Body of pancreas (tissue), 4 donors: ENCODE data around the gene PPP2R5E. TPM values are rescaled to one million over a fixed set of nuclear protein-coding genes. Genes with fewer than 3 reads are reported as not detected.

Experiments
- ATAC-seq: fragments of 150-250 bp; one replicate; pipeline ENCODE4 v1.9.1; 2016
- DNase-seq, 4 donors: peaks; one replicate each; pipeline ENCODE4 v3.0.0-alpha.2; 2019
- H3K27ac ChIP-seq, 4 donors: fragments of 200-600 bp; sonication (generic); 1 replicate in 3 of 4; 2 replicates in 1 of 4; pipeline versions ENCODE4 v1.5.1 to v1.6.1; 2016 to 2019; ENCODE audit warnings: mild to moderate bottlenecking in 1 of 4, mixed read lengths in 1 of 4, moderate library complexity in 1 of 4
- H3K27me3 ChIP-seq, 2 donors: fragments of 200-600 bp; sonication (generic); one replicate each; pipeline ENCODE4 v1.6.0; 2016; ENCODE audit warnings: mild to moderate bottlenecking in 1 of 2
- H3K36me3 ChIP-seq, 2 donors: fragments of 200-600 bp; sonication (generic); replicated peaks in 1 of 2; 2 replicates each; pipeline ENCODE4 v1.5.1; 2016; ENCODE audit warnings: low read depth in 2 of 2; ENCODE audit not compliant: insufficient read depth in 1 of 2
- H3K4me1 ChIP-seq: fragments of 200-600 bp; sonication (generic); one replicate; pipeline ENCODE4 v1.6.0; 2016
- H3K4me3 ChIP-seq, 2 donors: fragments of 200-600 bp; sonication (generic); 1 replicate in 1 of 2; 2 replicates in 1 of 2; pipeline ENCODE4 v1.5.1; 2016 to 2019
- H3K9me3 ChIP-seq, 3 donors: fragments of 200-600 bp; sonication (generic); 1 replicate in 2 of 3; 2 replicates in 1 of 3; pipeline ENCODE4 v1.5.1; 2016
- POLR2A ChIP-seq, 3 donors: fragments of 450-650 bp; IDR thresholded peaks; one replicate each; pipeline ENCODE4 v1.6.1; 2016; ENCODE audit warnings: antibody characterized with exemption in 3 of 3, mild to moderate bottlenecking in 2 of 3
- WGBS, 2 donors: methylation state at CpG; one replicate each; pipeline ENCODE4 v1.1.5; 2017; 5-methylcytosine and 5-hydroxymethylcytosine counted together
- intact Hi-C: fragments of 100-400 bp; cut with DNase I; formaldehyde crosslinking; loops from one replicate; pipeline ENCODE4 v1.15.1; 2023
- total RNA-seq, 2 donors: library from RNA; depleted of rRNA; stranded (reverse); fragments of >200 nt; gene quantifications; one replicate each; pipeline ENCODE4 v1.1.0, GENCODE V29; 2016
- TF ChIP-seq, protein P1 (sequence below), 7 experiments: fragments of 450-650 bp in 4 of 7; fragments of 200-600 bp in 3 of 7; sonication (generic) in 3 of 7; IDR thresholded peaks; one replicate each; pipeline ENCODE4 v1.5.1; 2016 to 2019; ENCODE audit warnings: antibody characterized with exemption in 7 of 7

PPP2R5E gene
- total RNA-seq, 2 donors from 2014 or later, result 9.2 to 12.5 TPM

DNA sequence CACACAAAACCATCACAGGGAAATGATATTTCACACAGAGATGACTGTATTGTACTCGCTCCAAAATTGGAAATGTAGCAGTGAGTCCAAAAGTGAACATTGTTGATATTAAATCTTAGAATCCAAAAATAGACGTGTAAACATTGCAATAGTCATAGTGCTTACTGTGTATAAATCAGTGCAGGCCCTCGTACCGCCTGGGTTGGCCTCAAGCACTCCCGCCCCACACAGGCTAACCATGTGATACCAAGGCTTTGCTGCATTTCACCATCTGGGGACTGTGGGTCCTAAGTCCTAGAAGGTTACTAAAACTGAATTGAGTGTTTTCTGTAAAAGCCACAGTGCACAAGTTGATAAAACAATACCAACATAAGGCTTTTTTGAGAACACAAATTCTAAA is 107.3 kb downstream of the PPP2R5E start:
- WGBS, 2 donors, result 14 to 20% methylated on average over 5 of the region's 5 CpGs
- Histone ChIP-seq H3K4me3 (no peak overlapping the region), H3K4me1 (peaks cover 49% of the 10 kb centered on the region), H3K36me3 (no peaks in the 10 kb centered on the region), H3K27ac (peak overlapping the region; percentile 3 to 82 (median 48)), H3K9me3 (no peaks in the 10 kb centered on the region), H3K27me3 (no peaks in the 10 kb centered on the region)
- no peak for TF ChIP-seq POLR2A (IDR thresholded peaks at IDR 0.05)
- TF ChIP-seq, protein P1, sequence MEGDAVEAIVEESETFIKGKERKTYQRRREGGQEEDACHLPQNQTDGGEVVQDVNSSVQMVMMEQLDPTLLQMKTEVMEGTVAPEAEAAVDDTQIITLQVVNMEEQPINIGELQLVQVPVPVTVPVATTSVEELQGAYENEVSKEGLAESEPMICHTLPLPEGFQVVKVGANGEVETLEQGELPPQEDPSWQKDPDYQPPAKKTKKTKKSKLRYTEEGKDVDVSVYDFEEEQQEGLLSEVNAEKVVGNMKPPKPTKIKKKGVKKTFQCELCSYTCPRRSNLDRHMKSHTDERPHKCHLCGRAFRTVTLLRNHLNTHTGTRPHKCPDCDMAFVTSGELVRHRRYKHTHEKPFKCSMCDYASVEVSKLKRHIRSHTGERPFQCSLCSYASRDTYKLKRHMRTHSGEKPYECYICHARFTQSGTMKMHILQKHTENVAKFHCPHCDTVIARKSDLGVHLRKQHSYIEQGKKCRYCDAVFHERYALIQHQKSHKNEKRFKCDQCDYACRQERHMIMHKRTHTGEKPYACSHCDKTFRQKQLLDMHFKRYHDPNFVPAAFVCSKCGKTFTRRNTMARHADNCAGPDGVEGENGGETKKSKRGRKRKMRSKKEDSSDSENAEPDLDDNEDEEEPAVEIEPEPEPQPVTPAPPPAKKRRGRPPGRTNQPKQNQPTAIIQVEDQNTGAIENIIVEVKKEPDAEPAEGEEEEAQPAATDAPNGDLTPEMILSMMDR (IDR thresholded peaks at IDR 0.05), result no peak
- intact Hi-C loops, result no loop called here
- ATAC-seq, result peak; percentile 73
- peak; percentile 60 to 78 (median 70) for DNase-seq

DNA sequence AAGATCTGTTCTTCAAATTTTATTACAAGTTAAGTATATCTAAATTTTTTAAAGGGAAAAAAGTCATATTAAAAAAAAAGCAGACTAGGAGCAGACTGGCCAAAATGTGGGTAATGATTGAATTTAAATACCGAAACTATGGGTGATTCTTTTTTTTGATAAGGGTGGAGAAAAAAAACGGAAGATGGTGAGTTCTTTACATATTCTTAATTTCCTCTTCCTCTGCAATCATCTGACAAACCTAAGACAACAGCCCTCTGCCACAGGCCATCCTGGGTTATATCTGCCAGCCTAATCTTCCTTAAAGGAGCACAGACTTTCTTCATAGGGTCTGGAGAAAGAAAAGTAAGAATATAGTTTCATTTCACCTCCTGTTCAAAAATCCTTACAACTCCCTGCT is 108.0 kb downstream of the PPP2R5E start:
- peaks cover 49% of the 10 kb centered on the region for H3K4me1 ChIP-seq
- WGBS, 2 donors, result 64 to 76% methylated on average over 2 of the region's 2 CpGs
- intact Hi-C loops, result no loop called here
- H3K27me3 ChIP-seq, result no peaks in the 10 kb centered on the region
- H3K9me3 ChIP-seq, result no peaks in the 10 kb centered on the region
- TF ChIP-seq, protein P1 (IDR thresholded peaks at IDR 0.05), result no peak
- TF ChIP-seq POLR2A (IDR thresholded peaks at IDR 0.05), result no peak
- no peaks in the 10 kb centered on the region for H3K36me3 ChIP-seq
- ATAC-seq, result no peak
- H3K27ac ChIP-seq, result peak overlapping the region in 2 of 4 donors; percentile 3 to 82
- H3K4me3 ChIP-seq, result no peak overlapping the region
- DNase-seq, result no peak

DNA sequence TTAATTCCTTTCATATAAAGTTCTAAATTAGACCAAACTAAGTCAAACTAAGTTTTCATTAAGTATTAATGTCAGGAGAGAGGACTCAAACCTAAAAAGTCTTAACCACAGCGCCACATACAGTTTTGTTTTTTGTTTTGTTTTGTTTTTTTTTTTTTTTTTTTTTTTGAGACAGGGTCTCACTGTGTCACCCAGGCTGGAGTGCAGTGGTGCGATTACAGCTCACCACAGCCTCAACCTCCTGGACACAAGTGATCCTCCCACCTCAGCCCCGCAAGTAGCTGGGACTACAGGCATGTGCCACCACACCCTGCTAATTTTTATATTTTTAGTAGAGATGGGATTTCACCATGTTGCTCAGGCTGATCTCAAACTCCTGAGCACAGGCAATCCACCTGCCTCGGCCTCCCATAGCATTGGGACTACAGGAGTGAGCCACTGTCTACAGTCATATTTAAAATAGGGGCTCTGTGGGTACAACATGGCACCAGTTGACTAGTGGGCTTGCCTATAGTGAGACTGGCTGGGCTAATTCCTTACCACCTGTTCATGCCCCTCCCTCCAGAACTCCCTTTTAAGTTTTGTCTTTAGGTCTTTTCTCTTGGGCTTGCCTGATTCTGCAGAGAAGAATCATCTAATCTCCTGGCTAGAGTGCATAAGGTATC is 110.2 kb downstream of the PPP2R5E start:
- no peak overlapping the region for H3K27ac ChIP-seq
- H3K9me3 ChIP-seq, result no peaks in the 10 kb centered on the region
- peaks cover 37% of the 10 kb centered on the region for H3K4me1 ChIP-seq
- H3K36me3 ChIP-seq, result no peaks in the 10 kb centered on the region
- intact Hi-C loops, result no loop called here
- 91 to 99% methylated on average over 4 of the region's 4 CpGs for WGBS, 2 donors
- TF ChIP-seq, protein P1 (IDR thresholded peaks at IDR 0.05), result no peak
- TF ChIP-seq POLR2A (IDR thresholded peaks at IDR 0.05), result no peak
- ATAC-seq (no peak), DNase-seq (no peak)
- H3K27me3 ChIP-seq, result no peaks in the 10 kb centered on the region
- H3K4me3 ChIP-seq, result no peak overlapping the region

DNA sequence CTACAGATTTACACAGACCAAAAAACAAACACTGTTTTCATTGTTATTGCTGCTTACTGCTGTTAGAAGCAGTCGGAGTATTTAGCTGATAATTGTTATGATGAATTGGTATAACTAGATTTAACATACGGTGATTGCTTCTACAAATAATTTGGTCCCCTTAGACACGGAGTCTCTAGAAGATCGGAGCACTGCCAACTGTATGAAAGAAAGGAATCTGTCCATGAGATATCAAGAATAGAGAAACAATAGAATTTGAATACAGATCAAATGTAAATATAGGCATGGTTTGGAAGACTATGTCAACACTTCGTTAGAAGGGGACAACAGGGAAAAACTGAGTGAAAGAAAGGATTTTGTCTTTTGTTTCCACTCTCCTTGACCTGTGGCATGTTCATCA is 110.9 kb downstream of the PPP2R5E start:
- no peak for ATAC-seq

More for the DNA sequence above, 110.9 kb downstream of the PPP2R5E start:
- no peak for DNase-seq
- intact Hi-C loops, result no loop called here
- 21 to 23% methylated on average over 5 of the region's 5 CpGs for WGBS, 2 donors
- no peak for TF ChIP-seq POLR2A (IDR thresholded peaks at IDR 0.05)
- TF ChIP-seq, protein P1 (IDR thresholded peaks at IDR 0.05), result no peak
- H3K27me3 ChIP-seq, result no peaks in the 10 kb centered on the region
- H3K4me1 ChIP-seq, result peaks cover 29% of the 10 kb centered on the region
- no peaks in the 10 kb centered on the region for H3K9me3 ChIP-seq
- no peak overlapping the region for H3K4me3 ChIP-seq
- H3K36me3 ChIP-seq, result no peaks in the 10 kb centered on the region
- peak overlapping the region in 1 of 4 donors; percentile 34 for H3K27ac ChIP-seq
